H9 (cell line): Measurements from ENCODE around the gene PNMA6E. TPM values are rescaled to one million over a fixed set of nuclear protein-coding genes. Genes with fewer than 3 reads are reported as not detected.

Experiments used
- DNase-seq: peaks from one replicate; pipeline ENCODE4 v3.0.0-alpha.2; 2017
- H2AFZ ChIP-seq: one replicate; pipeline ENCODE4 v1.6.1; 2013; ENCODE audit warnings: mild to moderate bottlenecking, low read length, control low read depth, moderate library complexity
- H2AK5ac ChIP-seq: 2 replicates; pipeline ENCODE4 v1.6.1; 2013; ENCODE audit warnings: low read length, control low read depth, mixed read lengths; ENCODE audit not compliant: insufficient read length
- H2BK120ac ChIP-seq: one replicate; pipeline ENCODE4 v1.6.1; 2013; ENCODE audit warnings: low read depth, mild to moderate bottlenecking, low read length, control low read depth, inconsistent platforms; ENCODE audit not compliant: poor library complexity, severe bottlenecking
- H2BK12ac ChIP-seq: 2 replicates; pipeline ENCODE4 v1.6.1; 2013; ENCODE audit warnings: low read length, control low read depth, mixed read lengths, low read depth; ENCODE audit not compliant: insufficient read length
- H2BK15ac ChIP-seq: 2 replicates; pipeline ENCODE4 v1.6.1; 2013; ENCODE audit warnings: low read depth, low read length, control low read depth
- H2BK20ac ChIP-seq: one replicate; pipeline ENCODE4 v1.6.1; 2013; ENCODE audit warnings: low read depth, mild to moderate bottlenecking, low read length, control low read depth, inconsistent platforms; ENCODE audit not compliant: poor library complexity, severe bottlenecking
- H2BK5ac ChIP-seq: 2 replicates; pipeline ENCODE4 v1.6.1; 2013; ENCODE audit warnings: low read length, control low read depth, mixed read lengths; ENCODE audit not compliant: insufficient read length
- H3K14ac ChIP-seq: 2 replicates; pipeline ENCODE4 v1.6.1; 2013; ENCODE audit warnings: low read length, control low read depth; ENCODE audit not compliant: insufficient read depth
- H3K18ac ChIP-seq: 2 replicates; pipeline ENCODE4 v1.6.1; 2013; ENCODE audit warnings: low read depth, mild to moderate bottlenecking, mixed read lengths, low read length, control low read depth; ENCODE audit not compliant: insufficient read length
- H3K23ac ChIP-seq: 2 replicates; pipeline ENCODE4 v1.6.1; 2013; ENCODE audit warnings: low read length, control low read depth, mixed read lengths, low read depth; ENCODE audit not compliant: insufficient read length
- H3K23me2 ChIP-seq: 2 replicates; pipeline ENCODE4 v1.6.1; 2013; ENCODE audit warnings: low read depth, mild to moderate bottlenecking, mixed read lengths, low read length, control low read depth; ENCODE audit not compliant: insufficient read length, poor library complexity, severe bottlenecking
- H3K27ac ChIP-seq: 2 replicates; pipeline ENCODE4 v1.5.1; 2013; ENCODE audit warnings: low read length, control low read depth, mixed read lengths, low read depth; ENCODE audit not compliant: insufficient read length
- H3K27me3 ChIP-seq: 2 replicates; pipeline ENCODE4 v1.6.1; 2013; ENCODE audit warnings: low read length, control low read depth, inconsistent platforms; ENCODE audit not compliant: insufficient read depth
- H3K4ac ChIP-seq: 2 replicates; pipeline ENCODE4 v1.6.1; 2013; ENCODE audit warnings: low read depth, mild to moderate bottlenecking, control low read depth, inconsistent platforms, low read length, moderate library complexity
- H3K4me1 ChIP-seq: 2 replicates; pipeline ENCODE4 v1.6.1; 2013; ENCODE audit warnings: low read length, control low read depth, inconsistent platforms; ENCODE audit not compliant: insufficient read depth
- H3K4me2 ChIP-seq: 2 replicates; pipeline ENCODE4 v1.6.1; 2013; ENCODE audit warnings: low read length, control low read depth, mixed read lengths; ENCODE audit not compliant: insufficient read length, insufficient read depth
- H3K56ac ChIP-seq: 2 replicates; pipeline ENCODE4 v1.6.1; 2013; ENCODE audit warnings: low read depth, mild to moderate bottlenecking, mixed read lengths, low read length, control low read depth; ENCODE audit not compliant: insufficient read length
- H3K79me1 ChIP-seq: 2 replicates; pipeline ENCODE4 v1.6.1; 2013; ENCODE audit warnings: low read depth, mild to moderate bottlenecking, moderate library complexity, low read length, control low read depth, inconsistent platforms; ENCODE audit not compliant: insufficient read depth, poor library complexity, severe bottlenecking
- H3K79me2 ChIP-seq: 2 replicates; pipeline ENCODE4 v1.6.1; 2013; ENCODE audit warnings: low read length, control low read depth, inconsistent platforms; ENCODE audit not compliant: insufficient read depth
- H3K9ac ChIP-seq: 2 replicates; pipeline ENCODE4 v1.6.1; 2013; ENCODE audit warnings: low read length, control low read depth, mixed read lengths; ENCODE audit not compliant: insufficient read length; ENCODE audit errors: extremely low read depth
- H3K9me3 ChIP-seq: one replicate; pipeline ENCODE4 v1.6.1; 2013; ENCODE audit warnings: low read depth, low read length, inconsistent platforms; ENCODE audit not compliant: control insufficient read depth
- H3T11ph ChIP-seq: one replicate; pipeline ENCODE4 v1.6.1; 2013; ENCODE audit warnings: mild to moderate bottlenecking, low read length, control low read depth, inconsistent platforms
- H4K20me1 ChIP-seq: one replicate; pipeline ENCODE4 v1.6.1; 2013; ENCODE audit not compliant: control insufficient read depth, insufficient read length, insufficient read depth
- H4K5ac ChIP-seq: 2 replicates; pipeline ENCODE4 v1.6.1; 2013; ENCODE audit warnings: low read depth, mild to moderate bottlenecking, mixed read lengths, low read length, control low read depth; ENCODE audit not compliant: insufficient read length
- H4K8ac ChIP-seq: replicated peaks from 2 replicates; pipeline ENCODE4 v1.6.1; 2013; ENCODE audit warnings: low read length, control low read depth, mixed read lengths, low read depth; ENCODE audit not compliant: insufficient read length
- H4K91ac ChIP-seq: 2 replicates; pipeline ENCODE4 v1.6.1; 2013; ENCODE audit warnings: low read depth, mild to moderate bottlenecking, moderate library complexity, mixed read lengths, low read length, control low read depth; ENCODE audit not compliant: insufficient read length
- H3K27ac Mint-ChIP-seq, 3 experiments: 2 replicates in 2 of 3; 3 replicates in 1 of 3; pipeline ENCODE4 v1.8.0; 2020 to 2021; ENCODE audit warnings: mixed read lengths in 3 of 3, mild to moderate bottlenecking in 1 of 3, moderate library complexity in 1 of 3
- H3K27me3 Mint-ChIP-seq: 2 replicates; pipeline ENCODE4 v1.8.0; 2021; ENCODE audit warnings: low read depth, mild to moderate bottlenecking, moderate library complexity, mixed read lengths
- H3K36me3 Mint-ChIP-seq, 3 experiments: 2 replicates in 2 of 3; 3 replicates in 1 of 3; pipeline ENCODE4 v1.8.0; 2020 to 2021; ENCODE audit warnings: low read depth in 3 of 3, mixed read lengths in 3 of 3; ENCODE audit not compliant: insufficient read depth in 1 of 3
- H3K4me1 Mint-ChIP-seq, 2 experiments: 2 replicates each; pipeline ENCODE4 v1.8.0; 2020; ENCODE audit warnings: mixed read lengths in 2 of 2
- H3K4me3 Mint-ChIP-seq, 2 experiments: 2 replicates in 1 of 2; 3 replicates in 1 of 2; pipeline ENCODE4 v1.8.0; 2020 to 2021; ENCODE audit warnings: mild to moderate bottlenecking in 2 of 2, mixed read lengths in 2 of 2, moderate library complexity in 1 of 2
- H3K9me3 Mint-ChIP-seq, 2 experiments: 2 replicates in 1 of 2; 3 replicates in 1 of 2; pipeline ENCODE4 v1.8.0; 2020; ENCODE audit warnings: mild to moderate bottlenecking in 2 of 2, mixed read lengths in 2 of 2, moderate library complexity in 1 of 2
- WGBS: extraction: QIAGEN DNeasy Blood & Tissue Kit; methylation state at CpG from one replicate; pipeline ENCODE4 v1.1.7; 2013; ENCODE audit warnings: missing lambda C conversion rate, low lambda C conversion rate, mixed read lengths; ENCODE audit not compliant: insufficient read length; ENCODE audit errors: extremely low coverage; 5-methylcytosine and 5-hydroxymethylcytosine counted together
- total RNA-seq: library from RNA; stranded (reverse); gene quantifications from 2 replicates; pipeline ENCODE4 v1.2.1, GENCODE V29; 2021
- TF ChIP-seq, protein P1 (sequence below): fragments of 200-600 bp; sonication (generic); conservative IDR thresholded peaks from 3 replicates; pipeline ENCODE4 v1.8.0; 2021; ENCODE audit warnings: antibody characterized with exemption, mild to moderate bottlenecking

PNMA6E gene
- total RNA-seq, 1 experiment from 2014 or later = not detected

DNA sequence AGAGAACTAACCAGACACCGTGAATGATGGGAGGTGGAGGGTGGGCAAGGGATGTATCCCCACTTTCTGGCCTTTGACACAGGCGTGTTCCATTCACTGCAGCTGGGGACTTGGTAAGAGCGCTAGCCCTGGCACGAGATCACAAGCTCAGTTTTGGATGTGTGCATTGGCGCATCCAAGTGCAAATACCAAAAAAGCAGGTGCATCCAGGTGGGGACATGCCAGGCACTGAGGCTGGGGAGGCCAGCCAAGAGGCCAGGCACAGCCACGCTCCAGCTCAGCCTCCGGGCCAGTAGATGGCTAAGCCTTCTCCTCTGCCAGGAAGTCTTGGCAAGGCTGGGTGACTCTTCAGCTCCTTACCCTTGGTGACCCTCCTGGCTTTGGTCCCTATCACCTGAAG is 5.8 kb upstream of the PNMA6E start:
- no peak overlapping the region for H2AK5ac ChIP-seq
- no peak overlapping the region for H3K56ac ChIP-seq
- H2BK15ac ChIP-seq = no peak overlapping the region
- H3K14ac ChIP-seq = no peak overlapping the region
- H3K4me3 Mint-ChIP-seq = no peak overlapping the region
- H3K4ac ChIP-seq = no peak overlapping the region
- no peak overlapping the region for H3K23ac ChIP-seq
- H2AFZ ChIP-seq = no peak overlapping the region
- no peak overlapping the region for H3K27ac Mint-ChIP-seq
- no peak overlapping the region for H3K27ac ChIP-seq
- H4K20me1 ChIP-seq = no peaks in the 10 kb centered on the region
- no peak overlapping the region for H4K5ac ChIP-seq
- no CpG with 5 or more reads among the region's 7 CpGs for WGBS
- no peaks in the 10 kb centered on the region for H3K4me1 ChIP-seq
- H3K27me3 ChIP-seq = peaks cover 3% of the 10 kb centered on the region; the same call in 1 of the 2 replicates
- H2BK5ac ChIP-seq = no peak overlapping the region
- H3K4me1 Mint-ChIP-seq = peaks cover 3 to 6% of the 10 kb centered on the region in 2 experiments; a peak in 2 of 4 replicates
- no peak overlapping the region for H3K18ac ChIP-seq
- peaks cover 46% of the 10 kb centered on the region for H3K27me3 Mint-ChIP-seq
- H4K8ac ChIP-seq = no peak overlapping the region
- H2BK120ac ChIP-seq = no peak overlapping the region
- H3T11ph ChIP-seq = no peak overlapping the region
- peaks cover under 1 to 12% (median 7%) of the 10 kb centered on the region in 3 experiments; a peak in 6 of 7 replicates for H3K36me3 Mint-ChIP-seq
- H3K9me3 ChIP-seq = peaks cover 16% of the 10 kb centered on the region
- no peak overlapping the region for H2BK12ac ChIP-seq
- no peak for DNase-seq
- H3K4me2 ChIP-seq = no peak overlapping the region
- H3K79me1 ChIP-seq = no peaks in the 10 kb centered on the region
- H2BK20ac ChIP-seq = no peak overlapping the region
- TF ChIP-seq, protein P1, sequence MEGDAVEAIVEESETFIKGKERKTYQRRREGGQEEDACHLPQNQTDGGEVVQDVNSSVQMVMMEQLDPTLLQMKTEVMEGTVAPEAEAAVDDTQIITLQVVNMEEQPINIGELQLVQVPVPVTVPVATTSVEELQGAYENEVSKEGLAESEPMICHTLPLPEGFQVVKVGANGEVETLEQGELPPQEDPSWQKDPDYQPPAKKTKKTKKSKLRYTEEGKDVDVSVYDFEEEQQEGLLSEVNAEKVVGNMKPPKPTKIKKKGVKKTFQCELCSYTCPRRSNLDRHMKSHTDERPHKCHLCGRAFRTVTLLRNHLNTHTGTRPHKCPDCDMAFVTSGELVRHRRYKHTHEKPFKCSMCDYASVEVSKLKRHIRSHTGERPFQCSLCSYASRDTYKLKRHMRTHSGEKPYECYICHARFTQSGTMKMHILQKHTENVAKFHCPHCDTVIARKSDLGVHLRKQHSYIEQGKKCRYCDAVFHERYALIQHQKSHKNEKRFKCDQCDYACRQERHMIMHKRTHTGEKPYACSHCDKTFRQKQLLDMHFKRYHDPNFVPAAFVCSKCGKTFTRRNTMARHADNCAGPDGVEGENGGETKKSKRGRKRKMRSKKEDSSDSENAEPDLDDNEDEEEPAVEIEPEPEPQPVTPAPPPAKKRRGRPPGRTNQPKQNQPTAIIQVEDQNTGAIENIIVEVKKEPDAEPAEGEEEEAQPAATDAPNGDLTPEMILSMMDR = no peak
- H3K79me2 ChIP-seq = no peaks in the 10 kb centered on the region
- H3K23me2 ChIP-seq = no peaks in the 10 kb centered on the region
- H3K9ac ChIP-seq = no peak overlapping the region
- H3K9me3 Mint-ChIP-seq = peaks cover 62 to 80% of the 10 kb centered on the region in 2 experiments
- no peak overlapping the region for H4K91ac ChIP-seq
